CD4-positive, alpha-beta T cell treated with Interleukin-17A for 4 hours (primary cell): ENCODE data around the gene TTC7B.
"Not testable (repeated sequence)": the region's sequence is repeated elsewhere in the genome, so short reads cannot be mapped to it uniquely, and the experiment has no call there.

ENCODE experiments used
- DNase-seq: peaks from one replicate; pipeline ENCODE4 v3.0.0-alpha.2; 2020; ENCODE audit warnings: mixed read lengths

Gene TTC7B

DNA sequence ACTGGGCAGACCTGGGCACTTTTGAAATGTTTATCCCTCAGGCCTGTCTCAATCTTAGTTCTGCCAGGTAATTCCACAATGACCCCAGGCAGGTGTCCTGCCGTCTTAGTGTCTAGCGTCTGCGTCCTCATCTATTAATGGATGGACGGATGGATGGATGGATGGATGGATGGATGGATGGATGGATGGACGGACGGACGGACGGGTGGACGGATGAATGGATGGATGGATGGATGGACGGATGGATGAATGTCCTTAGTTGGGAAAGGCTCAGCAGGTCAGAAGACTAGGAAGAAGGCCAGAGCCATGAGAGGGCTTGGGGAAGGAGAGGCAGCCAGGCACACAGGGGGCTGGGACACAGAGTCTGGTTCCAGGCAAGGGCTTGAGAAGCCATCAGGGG is 278.1 kb downstream of the TTC7B start:
- no peak for DNase-seq

DNA sequence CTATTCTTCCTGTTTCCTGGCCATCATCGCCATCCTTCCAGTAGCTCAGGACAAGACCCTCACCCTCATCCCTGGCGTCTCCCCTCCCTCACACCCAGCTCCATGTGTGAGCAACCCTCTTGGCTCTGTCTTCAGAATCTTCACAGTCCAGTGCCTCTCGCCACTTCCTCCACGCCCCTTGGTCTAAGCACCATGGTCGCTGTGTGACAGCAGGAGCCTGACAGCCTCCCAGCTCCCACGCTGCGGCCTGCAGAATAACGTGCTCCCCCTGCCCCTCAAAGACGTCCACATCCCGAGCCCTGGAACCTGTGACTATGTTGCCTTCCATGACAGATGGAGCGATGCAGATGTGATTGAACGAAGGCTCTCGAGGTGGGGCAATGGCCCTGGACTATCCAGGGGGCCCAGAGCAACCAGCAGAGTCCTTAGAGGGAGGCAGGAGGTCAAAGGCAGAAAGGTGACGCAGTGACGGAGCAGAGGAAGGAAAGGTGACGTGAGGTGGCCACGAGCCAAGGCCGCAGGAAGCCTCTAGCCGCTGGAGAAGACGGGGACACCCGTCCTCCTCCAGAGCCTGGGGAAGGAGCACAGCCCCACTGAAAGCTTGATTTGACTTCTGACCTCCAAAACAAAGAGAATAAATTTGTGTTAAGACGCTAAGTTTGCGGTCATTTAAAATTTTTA is 279.6 kb downstream of the TTC7B start:
- DNase-seq = no peak

DNA sequence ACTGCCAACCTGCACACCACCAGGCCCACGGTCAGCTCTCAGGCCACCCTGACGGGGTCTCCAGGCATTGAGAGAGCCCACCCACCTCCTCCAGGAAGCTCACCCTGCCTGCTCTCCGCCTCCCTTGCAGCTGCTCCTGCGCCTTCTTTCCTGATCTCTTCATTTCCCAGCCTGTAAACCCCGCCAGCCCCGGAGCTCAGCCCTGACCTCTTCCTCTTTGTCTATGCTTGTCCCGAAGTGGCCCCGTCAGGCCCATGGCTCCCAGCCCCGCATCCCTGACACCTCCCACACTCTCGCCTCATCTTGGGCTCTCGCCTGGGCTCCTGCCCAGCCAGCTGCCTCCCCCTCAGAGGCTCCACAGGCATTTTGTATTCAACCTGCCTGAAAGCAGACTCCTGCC is 280.1 kb downstream of the TTC7B start:
- no peak for DNase-seq

DNA sequence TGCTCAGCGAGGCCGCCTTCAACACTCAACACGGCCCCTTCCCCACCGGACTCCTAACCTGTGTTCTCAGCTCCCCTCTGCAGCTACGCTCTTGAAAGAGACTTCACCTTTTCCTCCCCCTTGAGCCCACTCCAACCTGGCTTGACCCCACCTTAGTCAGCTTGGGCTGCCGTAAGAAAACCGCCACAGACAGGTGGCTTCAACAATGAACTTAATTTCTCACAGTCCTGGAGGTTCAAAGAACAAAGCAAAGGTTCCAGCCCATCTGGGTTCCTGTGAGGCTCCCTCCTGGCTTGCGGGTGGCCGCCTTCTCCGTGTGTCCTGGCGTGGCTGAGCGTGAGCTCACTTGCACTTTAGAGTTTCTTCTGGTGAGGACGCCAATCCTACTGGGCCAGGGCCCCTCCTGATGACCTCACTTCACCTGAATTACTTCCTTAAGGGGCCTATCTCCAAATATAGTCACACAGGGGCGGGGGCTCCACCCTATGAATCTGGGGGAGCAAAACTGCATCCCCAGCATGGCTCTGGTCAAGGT is 280.6 kb downstream of the TTC7B start:
- DNase-seq = no peak

DNA sequence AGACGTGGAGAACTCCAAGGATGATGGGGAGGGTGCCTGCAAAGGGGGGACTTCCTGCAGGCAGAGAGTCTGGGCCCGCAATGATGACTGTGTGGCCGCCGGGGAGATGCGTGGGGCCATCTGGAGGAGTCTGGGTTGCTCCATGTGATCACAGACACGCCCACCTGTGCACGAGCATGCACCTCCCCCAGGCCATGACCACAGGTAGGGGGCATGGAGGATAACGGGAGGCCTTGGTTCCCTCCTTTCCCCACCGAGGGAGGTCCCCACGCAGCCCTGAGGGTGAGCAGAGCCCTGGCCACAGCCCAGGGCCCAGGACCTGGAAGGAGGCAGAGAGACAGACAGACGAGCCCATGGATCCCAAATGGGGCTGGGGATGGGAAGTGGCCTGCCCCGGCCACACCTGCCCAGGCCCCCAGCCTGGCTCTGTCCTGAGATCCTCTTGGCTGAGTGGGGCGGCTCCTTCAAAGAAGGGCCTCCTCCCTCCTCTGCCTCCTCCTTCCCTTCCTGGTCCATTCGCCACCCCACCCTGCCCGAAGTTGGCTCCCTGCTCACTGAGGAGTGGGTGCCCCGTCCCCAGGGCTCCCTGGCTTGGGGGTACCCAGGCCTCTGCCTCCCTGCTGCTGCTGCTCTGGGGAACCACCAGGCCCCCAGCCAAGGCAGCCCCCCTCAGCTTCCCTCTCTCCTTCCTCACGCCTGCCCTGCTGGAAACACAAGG is 281.2 kb downstream of the TTC7B start:
- DNase-seq = no peak

DNA sequence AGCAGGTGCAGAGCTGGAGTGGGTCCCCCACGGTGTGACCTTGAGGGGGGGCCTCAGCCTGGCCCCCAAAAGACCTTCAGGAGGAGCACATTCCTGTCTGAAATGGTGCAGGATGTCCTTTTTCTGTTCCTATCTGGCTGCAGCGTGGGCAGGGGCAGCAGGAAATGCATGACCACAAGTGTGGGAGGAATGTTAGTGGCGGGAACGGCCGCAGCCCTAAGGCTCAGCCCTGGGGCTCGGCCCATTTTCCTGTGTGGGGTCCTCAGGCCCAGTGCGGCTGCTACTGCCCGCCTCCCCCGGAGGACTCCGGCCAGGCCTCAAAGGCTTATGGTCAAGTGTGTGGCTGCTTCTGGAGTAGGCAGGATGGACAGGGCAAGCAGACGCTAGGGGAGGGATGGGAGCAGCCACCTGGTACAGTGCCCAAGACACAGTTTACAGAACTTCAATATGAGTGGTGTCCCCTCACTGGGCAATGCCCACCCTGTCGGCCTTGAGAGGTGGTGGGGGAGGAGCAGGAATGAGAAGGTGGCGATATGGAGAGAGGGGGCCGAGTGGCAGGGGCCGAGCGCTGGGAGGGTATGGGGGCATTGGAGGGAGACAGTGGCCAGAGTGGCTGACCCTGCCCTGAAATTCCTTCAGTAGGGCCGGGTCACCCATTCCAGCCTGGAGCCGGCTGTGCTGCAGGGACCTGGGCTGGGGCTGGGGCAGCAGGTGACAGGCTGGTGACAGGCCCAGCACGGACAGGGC is 282.0 kb downstream of the TTC7B start:
- DNase-seq = no peak

DNA sequence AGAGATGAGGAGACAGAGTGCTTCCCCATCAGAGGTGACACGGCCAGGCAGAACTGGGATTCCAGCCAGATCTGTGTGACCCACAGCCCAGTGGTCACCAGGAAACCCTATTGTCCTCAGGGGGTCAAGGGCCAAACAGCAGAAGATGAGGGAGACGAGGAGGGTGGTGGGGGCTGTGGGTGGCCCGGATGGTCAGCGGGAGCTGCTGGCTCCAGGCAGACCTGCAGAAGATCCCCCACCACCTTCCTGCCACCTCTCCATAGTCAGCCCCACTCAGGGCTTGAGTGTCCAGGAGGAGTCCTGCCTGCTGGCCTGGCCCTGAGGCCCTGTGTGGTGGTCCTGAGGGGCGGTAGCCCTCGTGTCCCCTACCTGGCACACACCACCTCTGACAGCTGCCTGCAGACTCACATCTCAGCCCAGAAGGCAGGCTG is 282.6 kb downstream of the TTC7B start:
- no peak for DNase-seq

DNA sequence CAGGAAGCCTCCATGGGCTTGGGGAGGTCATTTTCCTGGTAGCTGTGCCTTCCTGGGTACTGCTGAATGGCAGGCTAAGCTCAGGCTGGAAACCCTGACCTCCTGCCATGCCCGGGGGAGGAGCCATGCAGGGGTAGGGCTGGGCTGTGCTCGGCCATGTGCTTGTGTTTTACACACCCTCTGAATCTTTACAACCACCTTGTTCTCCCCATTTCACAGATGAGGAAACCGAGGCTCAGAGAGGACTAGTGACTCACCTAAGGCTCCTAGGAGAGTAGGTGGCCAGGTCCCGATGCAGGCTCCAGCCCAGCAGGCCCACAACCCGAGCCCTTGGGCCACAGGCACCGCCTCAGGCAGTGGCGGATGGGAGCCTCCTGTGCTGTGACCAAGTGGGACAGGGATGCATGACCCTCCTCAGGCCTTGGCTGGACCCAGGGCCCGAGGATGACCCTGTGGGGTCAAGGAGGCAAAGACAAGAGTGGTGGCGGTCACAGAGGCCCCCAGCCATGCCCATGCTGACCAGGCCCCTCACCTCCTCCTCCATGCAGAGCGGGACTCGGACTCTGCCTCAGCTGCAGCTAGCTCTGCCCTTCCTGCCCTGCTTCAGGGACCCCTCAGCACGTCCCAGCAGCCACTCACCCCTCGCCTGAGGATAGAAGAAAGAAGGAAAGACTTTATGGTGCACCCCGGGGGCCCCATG is 283.3 kb downstream of the TTC7B start:
- DNase-seq = no peak

DNA sequence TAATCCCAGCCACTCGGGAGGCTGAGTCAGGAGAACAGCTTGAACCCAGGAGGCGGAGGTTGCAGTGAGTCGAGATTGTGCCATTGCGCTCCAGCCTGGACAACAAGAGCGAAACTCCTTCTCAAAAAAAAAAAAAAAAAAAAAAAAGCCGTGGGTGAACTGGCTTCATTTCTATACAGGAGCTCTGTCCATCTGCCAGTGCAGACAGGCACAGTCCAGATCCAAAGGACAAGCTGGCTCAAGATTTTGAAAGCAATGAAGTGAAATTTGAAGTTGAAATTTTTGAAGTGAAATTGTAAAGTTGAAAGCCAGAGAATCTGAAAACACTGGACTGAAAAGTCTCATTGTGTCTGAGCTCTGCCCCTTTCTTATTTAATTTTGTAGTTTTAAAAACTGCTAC is 284.7 kb downstream of the TTC7B start:
- DNase-seq = no peak

DNA sequence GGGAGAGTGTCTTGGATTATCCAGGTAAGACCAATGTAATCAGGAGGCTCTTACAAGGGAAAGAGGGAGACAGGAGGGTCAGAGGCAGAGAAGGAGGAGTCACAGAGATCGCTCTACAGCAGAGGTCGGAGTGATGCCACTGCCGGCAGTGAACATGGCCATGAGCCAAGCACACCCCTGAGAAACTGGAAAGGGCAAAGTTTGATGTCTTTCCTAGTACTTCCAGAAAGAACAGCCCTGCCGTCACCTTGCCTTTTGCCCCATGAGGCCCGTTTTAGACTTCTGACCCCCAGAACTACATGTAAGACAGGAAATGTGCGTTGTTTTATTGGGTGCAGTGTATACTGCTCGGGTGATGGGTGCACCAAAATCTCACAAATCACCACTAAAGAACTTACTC is 285.7 kb downstream of the TTC7B start:
- no peak for DNase-seq

DNA sequence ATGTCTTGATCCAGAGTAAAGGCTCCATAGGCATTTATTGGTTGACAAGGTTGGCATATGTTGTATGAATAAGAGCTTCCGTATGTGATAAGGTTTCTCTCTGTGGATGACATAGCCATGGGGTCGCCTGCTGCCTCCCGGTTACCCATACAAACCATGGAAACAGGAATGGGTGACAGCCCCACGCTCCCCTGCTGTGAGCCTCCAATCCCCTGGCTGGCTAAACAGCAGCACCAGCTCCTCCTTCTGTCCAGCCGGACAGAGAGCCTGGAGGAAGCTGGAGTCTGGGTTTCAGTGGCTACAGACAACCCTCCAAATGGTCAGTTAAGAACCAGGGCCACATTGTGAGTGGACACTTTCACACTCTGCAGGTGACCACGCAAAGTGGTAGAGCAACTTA is 288.3 kb downstream of the TTC7B start:
- no peak for DNase-seq

DNA sequence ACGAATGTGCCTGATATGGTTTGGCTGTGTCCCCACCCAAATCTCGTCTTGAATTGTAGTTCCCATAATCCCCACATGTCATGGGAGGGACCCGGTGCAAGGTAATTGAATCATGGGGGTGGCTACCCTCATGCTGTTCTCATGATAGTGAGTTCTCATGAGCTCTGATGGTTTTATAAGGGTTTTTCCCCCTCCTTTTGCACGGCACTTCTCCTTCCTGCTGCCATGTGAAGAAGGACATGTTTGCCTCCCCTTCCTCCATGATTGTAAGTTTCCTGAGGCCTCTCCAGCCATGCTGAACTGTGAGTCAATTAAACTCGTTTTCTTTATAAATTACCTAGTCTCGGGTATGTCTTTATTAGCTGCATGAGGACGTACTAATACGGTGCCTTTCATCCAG is 289.7 kb downstream of the TTC7B start:
- not testable (repeated sequence) for DNase-seq

DNA sequence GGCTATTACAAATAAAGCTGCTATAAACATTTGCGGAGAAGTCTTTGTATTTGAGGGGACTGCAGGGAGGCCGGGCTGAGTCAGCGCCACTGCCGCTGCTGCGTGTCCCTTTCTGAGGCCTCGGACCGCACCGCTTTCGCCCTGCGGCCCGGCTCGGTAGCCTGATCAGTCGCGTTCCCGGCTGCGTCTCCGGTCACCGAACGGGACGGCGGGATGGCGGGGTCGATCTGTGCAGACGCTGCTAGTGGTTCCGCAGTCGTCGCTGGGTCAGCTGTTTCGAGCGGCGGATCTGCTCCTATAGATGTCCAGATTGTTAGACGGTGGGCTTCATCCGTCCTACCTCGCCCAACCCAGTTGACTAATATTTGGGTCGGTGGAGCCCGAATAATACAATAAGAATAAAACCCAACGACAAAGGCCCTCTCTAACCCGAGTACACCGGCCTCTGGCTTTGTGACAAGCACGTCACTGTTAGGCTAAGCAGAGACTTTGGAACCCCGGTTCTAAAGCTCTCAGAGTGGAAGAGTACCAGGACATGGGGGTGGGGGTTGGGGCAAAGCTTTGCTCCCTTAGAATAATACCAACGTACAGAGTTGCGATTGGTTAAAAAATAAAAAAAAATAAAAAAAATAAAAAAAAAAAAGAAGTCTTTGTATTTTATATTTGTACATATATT is 290.7 kb downstream of the TTC7B start:
- not testable (repeated sequence) for DNase-seq

DNA sequence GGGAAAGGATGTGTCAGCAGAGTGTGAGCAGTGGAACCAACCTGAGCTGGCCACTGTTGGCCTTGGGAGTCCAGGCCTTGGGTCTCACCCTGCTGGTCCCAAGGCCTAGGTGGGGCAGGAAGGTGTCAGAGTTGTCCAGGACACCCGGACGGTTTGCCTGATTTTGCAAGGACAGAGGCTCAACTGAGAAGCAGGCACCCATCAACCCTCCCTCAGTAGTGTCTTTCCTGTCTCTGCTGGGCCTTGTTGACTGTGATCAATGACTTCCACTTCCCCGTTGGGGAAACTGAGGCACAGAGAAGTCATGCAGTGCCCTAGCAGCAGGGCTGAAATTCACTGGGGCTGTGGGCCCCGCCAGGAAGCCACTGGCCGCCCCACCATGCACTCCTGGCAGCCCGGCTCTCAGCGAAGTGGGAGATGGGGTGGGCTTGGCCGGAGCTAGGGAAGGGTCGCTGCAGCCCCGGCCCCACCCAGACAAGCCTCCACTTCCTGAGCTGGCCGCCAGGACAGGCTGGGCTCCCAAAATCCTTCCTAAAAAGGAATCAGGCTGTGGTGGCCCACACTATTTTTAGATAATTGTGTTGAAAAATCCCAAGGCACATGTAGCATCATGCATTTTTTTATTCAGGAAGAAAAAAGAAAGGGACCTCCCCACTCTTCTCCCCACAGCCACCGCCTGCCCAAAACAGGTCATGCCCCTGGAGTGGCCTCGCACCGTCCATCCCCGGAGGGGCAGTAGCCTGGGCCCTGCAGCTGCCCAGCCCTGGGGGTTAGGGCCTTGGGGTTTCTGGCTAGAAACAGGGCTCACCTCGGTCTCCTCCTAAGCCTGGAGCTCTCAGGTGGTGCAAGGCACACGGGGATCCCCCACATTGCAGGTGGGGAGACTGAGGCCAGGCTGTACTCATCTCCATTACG is 292.0 kb downstream of the TTC7B start:
- no peak for DNase-seq

DNA sequence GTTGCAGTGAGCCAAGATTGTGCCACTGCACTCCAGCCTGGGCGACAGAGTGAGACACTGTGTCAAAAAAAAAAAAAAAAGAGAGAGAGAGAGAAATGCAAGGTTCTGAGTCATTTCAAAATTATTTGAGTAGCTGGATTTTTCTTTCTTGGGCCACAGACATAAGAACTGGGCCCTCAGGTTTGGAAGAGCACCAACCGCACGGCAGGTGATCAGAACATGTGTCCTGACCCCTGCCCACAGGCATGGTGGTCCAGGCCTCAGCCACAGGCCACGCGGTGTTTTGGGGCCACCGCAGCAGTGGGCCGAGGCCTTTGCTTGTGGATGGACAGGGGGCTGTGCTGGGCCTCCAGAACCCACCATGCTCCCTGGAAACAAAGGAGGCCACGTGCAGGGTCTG is 292.7 kb downstream of the TTC7B start:
- DNase-seq = no peak

DNA sequence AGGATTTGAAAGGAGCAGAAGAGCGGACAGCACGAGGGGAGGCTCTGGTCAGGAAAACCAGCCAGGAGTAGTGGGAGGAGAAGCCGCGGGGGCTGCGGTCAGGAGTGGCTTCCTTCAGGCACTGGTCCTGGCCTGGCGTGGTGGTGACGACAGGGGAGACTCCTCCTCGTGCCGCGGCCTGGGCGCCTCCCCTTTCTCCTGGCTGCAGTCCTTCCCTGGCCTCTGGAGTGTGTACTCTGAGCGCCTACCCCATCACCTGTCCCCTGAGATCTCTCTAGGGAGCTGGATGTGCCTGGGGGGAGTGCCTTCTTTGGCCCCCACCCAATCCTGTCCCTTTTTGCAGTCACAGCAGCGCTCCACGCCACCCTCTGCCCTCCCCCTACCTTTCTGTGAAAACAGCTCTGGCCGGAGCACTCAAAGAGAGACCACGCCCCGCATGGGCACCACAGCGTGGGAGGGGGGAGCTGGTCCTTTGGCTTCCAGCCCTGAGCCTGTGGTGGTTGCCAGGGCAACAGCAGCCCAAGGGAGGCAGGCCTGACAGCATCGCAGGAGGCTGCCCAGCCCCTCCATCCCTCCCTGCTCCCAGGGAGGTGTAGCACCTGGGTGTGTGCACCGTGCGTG is 293.5 kb downstream of the TTC7B start:
- no peak for DNase-seq

DNA sequence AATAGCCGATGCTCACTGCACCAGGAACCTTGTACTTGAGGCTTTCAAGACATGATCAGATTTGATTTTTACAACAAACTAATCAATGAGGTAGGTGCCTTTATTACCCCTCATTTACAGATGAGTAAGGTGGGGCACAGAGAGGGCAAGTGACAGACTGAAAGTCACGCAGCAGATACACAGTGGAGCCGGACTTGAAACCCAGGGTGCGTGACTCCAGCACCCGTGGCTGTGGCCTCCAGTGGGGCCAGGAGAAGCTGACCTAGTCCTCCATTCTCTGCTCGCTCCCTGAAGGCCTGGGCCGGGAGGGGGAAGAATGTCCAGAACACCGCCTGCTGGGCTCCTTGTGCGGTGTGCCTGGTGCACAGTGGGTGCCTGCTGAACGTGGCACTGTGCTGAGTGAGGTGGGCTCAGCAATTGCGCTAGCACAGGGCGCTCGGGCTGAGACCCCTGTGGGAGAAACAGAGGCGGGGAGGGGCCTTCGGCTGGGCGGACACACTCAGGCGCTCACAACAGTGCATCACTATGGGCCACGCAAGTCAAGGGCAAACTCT is 294.2 kb downstream of the TTC7B start:
- no peak for DNase-seq

DNA sequence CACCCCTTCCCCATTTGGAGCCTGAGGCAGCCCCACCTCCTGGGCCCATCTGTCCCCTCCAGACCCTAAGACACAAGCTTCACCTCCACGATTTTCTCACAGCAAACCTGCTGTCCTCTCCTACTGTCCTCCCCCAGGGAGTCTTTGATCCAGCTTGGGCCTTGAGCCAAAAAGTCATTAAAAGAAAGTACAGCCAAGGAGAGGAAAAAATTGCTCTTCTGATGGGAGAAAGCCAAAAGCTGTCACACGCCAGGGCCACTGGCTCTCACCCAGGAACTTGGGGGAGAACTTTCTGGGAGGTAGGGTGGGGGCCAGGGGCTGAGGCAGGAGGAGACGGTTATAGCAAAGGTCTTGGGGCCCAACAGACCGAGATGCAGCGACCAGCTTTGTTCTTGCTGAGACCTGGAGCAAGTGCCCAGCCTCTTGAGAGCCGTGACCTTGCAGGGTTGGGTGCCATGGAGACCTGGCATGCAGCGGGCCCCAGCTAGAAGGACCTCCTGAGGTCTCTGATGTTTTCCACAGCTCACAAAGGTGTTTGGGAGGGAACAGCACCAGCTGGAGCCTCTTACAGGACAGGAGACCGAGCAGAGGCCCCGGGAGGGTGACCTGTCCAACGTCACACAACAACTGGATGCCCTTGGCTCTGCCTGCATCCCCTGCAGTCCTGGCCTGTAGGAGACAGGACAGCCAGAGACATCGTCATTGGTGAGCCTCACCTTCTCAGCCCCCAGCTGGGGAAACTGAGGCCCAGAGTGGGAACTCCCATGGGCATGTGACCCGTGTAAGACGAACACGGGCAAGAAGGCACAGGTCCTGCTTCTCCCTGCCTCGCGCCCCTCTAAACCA is 294.9 kb downstream of the TTC7B start:
- DNase-seq = no peak

DNA sequence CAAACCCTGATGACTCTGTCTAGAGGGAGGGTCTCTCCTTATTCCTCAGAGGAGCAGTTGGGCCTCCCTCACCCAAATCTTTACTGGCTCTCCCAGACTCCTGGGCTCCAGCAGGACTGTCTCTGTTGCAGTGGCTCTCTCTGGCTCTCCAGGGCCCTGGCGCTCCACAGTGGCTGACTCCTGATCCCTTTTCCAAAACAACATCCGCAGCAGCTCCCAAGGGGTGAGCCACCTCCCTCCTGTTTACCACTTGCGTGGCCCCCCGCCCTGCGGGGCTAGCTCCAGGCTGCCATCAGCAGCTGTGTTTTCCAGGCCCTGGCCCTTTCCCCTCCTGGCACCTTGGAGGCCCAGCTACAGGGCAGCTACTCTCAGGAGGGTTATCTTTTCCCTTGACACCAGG is 295.9 kb downstream of the TTC7B start:
- no peak for DNase-seq
